NCI-H460 (cell line): Measurements from ENCODE around the gene LRRN4. TPM values are rescaled to one million over a fixed set of nuclear protein-coding genes. Genes with fewer than 3 reads are reported as not detected.

Experiments used
- DNase-seq: peaks from one replicate; pipeline ENCODE4 v3.0.0-alpha.2; 2016; ENCODE audit warnings: low read depth; ENCODE audit errors: extremely low read depth
- polyA plus RNA-seq: library from polyadenylated mRNA; depleted of rRNA; stranded (reverse); fragments of >200 nt; gene quantifications from 2 replicates; pipeline ENCODE4 v1.2.3, GENCODE V29; 2014; cell fraction: nucleus; rRNA removed
- total RNA-seq: library from RNA; depleted of rRNA; stranded (reverse); fragments of >200 nt; shearing (Covaris generic); gene quantifications from 2 replicates; pipeline ENCODE4 v1.2.3, GENCODE V29; 2014; rRNA removed

Gene LRRN4
- total RNA-seq: not detected in 2 replicates
- polyA plus RNA-seq: not detected in 2 replicates

DNA sequence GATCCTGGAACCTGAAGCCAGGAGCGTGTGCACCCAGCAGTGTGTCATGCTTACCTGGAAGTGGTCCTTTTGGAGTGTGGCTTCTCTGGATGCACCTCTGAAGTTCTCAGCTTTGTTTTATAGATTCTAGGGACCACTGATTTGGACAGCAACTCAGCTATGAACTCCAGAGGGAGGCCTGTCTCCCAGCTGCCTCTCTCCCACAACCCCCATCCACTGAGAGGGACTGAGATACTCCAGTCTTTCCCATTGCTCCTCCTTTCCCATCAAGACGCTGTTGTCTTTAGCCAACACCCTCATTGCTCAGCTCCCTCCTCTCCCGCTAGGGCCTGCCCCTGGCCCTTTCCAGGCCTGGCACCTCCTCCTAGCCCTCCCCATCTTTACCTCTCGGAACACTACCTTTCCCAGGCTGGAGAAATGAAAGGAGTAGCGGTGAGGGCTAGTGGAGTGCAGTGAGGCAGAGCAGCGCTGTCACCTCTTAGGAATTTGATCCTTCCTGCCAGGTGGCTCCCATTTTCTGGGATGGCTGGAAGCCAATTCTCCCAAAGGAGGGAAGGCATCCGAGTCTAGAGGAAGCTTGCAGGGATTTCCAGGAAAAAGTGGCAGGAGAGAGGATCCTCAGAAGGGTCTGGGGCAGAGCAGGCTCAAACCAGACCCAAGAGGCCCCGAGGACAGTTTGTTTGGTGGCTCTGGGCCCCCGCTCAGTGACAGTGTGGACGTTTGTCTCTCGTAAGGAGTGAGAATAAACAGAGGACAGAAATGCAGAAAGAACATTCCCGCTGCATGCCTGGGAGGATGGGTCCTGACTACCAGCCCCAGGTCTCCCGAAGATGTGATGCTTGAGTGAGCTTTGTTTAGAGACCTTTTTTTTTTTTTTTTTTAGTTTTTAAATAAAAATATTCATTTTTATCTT, at the start of gene LRRN4:
LRRN4 (minus strand) TSS at position 285 of the 913 bp plus-strand sequence. CDS start 1,261 bp downstream, outside the sequence.
- no peak for DNase-seq

DNA sequence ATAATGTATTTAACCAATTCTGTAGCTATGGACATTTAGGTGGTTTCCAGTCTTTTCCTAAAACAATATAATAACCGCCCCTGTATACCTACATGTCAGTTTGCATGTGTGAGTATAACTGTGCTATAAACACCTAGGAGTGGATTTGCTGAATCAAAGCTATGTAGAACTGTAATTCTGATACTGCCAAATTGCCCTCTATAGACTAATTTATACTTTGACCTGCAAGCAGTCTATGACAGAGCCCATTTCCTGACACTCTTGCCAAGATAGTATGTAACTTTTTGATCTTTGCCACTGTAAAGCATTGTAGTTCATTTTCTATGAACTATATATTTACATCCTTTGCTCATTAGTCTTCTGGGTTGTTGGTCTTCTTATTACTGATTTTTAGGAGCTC, 49.4 kb upstream of the LRRN4 start:
- no peak for DNase-seq

DNA sequence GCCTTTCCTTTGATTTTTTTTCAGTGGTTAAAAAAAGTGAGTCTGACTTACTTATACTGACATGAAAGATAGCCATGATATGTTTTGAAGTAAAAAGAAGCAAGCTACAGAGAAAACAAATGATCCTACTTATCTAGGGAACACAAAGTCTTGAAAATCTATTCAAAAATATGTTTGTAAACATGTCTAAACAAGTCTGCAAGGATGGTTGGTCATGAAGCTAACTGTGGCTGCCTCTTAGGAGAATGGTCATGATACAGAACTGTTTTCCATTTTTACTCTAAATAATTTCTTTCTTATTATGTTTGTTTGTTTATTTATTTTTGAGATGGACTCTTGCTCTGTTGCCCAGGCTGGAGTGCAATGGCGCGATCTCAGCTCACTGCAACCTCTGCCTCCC, 47.5 kb upstream of the LRRN4 start:
- no peak for DNase-seq

DNA sequence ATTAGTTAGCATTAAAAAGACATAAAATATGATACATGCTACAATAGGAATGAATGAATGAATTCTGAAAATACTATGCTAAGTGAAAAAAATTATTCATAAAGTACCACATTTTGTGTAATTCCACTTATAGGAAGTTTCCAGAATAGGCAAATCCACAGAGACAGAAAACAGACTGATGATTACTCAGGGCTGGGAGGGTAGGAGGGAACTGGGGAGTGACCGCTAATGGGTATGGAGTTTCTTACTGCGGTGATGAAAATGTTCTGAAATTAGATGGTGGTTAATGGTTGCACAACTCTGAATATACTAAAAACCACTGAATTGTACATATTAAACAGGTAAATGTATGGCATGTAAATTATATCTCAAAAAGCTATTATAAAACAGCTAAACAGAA, 46.4 kb upstream of the LRRN4 start:
- DNase-seq: no peak

DNA sequence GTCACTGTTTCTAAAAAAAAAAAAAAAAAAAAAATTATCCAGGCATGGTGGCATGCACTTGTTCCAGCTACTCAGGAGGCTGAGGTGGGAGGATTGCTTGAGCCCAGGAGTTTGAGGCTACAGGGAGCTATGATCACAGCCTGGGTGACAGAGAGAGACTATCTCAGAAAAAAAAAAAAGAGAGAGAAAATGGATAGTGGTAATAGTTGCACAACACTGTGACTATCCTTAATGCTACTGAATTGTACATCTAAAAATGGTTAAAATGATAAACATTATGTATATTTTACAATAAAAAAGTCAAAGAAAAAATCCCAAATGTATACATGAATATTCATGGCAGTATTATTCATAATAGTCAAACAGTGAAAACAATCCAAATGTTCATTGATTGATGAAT, 46.0 kb upstream of the LRRN4 start:
- no peak for DNase-seq

DNA sequence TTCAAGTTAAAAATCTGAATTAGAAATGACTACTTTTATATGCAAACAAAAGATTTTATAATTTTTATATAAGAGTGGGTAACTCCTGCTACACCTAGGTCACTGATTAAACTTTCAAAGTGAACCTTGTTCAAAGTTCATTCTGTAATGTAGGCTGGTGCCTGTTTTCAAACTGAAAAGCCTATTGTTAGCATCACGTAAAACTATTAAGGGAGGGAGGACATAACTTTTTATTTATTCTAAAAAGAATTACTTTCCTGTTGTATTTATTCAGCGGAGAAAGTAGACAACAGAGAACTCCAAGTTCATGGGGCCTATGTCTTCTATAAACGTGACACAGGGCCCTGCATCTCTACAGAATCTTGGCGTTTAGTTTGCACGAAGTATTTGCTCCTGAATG, 41.5 kb upstream of the LRRN4 start:
- DNase-seq: no peak

DNA sequence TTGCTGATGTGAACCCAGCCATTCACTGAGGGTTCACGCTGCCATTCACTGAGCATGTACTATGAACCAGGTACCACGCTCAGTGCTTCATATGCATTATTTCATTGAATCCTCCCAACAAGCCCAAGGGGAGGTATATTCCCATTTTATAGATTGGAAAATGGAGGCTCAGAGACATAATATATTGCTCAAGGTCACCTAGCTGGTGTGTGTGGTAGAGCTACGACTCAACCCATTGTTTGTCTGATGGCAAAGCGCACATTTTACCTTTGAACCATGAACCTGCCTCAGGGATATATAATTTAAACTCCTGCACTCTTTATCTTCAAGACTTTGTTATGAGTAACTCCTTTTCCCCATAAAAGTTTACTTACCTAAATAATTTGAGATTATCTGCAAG, 40.7 kb upstream of the LRRN4 start:
- no peak for DNase-seq

DNA sequence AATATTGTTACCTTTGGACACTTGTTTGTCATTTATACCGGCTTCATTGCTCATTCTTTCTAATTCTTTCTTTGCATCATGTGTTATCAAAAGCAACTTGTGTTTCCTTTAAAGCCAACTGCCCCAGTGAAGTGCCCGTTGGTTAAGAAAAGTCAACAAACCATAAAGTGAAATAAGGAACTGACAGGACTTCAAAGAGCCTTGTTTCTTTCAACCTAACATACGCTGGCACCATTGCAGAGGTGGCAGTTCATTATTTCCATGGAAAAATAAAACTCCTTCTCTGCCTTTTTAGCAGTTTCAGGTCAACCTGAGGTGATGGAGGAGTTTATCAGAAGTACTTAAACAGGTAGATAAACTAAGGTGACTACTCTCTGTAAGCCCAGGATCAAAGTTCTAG, 40.2 kb upstream of the LRRN4 start:
- no peak for DNase-seq

DNA sequence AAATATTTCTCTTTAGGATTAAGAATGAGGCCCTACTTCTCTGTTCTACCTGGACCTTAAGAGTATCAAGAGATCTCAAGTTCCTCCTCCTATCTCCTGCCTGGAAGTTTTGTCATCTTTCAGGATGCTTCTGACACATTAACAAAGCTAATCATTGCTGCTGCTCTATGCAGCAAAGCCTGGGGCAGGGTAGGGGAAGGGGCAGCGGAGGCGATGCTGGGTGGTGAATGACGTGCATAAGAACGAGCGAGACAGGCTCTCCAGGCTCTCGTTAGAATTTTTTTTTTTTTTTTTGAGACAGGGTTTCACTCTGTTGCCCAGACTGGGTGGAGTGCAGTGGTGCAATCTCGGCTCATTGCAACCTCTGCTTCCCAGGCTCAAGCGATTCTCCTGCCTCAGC, 37.8 kb upstream of the LRRN4 start:
- DNase-seq: no peak

DNA sequence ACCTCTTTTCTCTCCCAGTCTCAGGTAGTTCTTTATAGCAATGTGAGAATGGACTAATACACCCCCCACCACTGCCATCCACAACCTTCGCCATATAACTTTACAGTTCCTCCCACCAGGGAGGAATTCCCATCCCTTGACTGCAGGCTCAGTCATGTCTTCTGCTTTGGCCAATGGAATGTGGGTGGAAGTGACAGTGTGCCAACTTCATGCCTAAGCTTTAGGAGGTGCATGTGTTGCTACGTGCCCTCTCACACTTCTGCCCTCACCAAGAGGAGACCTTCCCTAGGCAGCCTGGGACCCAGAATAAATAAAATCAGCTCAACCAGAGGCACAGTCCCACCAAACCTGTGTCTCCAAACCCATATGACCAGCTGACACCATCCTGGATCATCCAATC, 33.0 kb upstream of the LRRN4 start:
- no peak for DNase-seq

DNA sequence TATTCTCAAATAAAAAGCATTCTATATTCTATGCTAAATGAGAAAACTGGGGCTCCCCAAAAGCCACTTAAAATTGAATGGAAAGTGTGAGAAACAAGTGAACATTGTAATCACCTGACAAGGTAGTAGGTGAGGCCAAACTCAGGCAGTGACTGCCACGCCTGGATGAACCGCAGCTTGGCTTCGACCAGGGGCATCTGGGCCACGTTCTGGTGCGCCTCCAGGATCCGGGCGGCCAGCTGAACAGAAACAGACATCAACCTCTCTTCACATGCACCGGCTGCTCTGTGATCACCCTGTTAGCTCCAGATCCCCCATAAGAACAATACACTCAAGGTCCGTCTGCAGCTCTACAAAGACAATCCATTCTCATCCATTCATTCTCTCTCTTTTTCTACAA, 30.1 kb upstream of the LRRN4 start:
- no peak for DNase-seq

DNA sequence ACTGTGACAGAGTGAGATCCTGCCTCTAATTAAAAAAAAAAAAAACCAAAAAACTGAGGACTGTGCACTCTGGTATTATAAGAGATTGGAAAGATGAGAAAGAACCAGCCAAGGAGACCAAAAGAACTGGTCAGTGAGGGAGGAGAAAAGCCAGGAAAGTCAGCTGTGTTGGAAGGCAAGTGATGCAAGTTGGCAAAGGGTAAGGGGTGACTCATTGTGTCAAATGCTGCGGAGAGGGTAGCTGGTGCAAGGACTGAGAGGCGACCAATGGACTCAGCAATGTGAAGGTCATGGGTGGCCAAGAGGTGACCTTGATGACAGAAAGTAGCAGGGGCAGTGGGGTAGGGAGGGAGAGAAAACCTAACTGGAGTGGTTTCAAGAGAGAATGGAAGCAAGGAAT, 27.4 kb upstream of the LRRN4 start:
- DNase-seq: no peak

DNA sequence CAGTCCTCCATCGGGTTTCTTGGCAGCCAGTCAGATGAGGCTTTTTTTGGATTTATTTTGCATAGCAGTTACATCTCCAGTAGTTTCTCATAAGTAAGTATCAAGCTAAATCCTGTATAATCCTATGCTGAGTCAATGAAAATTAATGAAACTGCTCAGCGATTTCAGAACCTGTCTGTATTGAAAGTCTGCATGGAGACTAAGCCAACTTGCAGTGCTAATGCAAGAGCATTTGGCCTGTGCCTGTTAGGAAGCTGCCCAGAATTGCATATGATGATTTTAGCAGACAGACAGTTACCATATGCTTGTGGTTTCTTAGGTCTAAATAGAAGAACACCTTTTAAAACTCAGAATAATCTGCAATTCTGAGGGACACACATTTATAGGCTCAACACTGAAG, 25.2 kb upstream of the LRRN4 start:
- no peak for DNase-seq

DNA sequence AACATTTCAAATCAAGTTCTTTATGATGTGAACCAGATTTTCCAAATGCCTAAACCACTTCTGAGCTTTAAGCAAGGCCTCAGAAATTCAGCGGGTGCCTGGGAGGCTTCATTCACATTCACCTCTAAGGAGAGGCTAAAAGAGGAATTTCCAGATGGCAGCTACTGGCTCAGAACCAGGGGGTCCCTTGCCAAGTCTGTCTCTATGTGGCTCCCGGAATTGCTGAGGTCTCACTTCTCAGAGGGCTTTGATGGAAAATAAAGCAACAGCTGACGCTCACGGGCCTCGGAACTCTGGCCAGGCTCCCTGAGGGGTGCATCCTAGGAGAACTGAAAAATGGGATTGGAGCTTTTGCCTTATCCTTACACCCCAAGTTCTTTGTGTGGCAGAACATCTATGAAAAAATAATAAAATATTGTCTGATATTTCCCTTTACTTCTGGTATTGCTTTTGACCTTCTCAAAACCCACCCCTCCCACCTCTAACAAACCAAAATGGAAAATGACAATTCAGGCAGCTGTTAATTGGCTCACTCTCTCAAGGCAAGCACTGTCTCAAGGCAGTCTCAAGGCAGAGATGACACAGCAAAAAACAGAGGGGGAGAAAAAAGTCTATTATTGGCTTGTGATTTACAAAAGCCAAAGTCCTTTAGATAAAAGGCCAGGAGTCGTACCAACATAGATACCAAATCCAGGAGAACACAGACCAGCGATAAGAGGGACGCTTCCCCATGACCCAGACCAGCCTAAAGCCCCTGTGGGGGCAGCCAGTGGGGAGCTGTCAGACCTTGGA, 21.8 kb upstream of the LRRN4 start:
- DNase-seq: no peak

DNA sequence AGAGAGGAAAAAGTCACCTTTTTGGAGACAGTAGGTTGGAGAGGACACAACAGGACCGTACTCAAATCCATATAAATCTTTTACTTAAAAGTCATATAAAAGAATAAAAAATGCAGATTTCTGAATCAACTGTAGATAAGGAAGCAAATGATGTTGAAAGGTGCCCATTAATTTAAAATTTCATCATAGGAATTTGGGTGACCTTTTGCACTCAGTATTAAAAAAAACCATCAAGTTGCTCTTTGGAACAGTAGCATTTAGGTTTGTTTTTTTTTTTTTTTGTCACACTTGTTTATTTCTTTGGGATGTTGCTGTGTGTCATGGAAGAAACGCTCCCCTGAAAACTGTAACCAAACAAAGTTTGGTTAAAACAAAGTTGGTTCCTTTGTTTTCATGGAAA, 20.9 kb upstream of the LRRN4 start:
- DNase-seq: no peak

DNA sequence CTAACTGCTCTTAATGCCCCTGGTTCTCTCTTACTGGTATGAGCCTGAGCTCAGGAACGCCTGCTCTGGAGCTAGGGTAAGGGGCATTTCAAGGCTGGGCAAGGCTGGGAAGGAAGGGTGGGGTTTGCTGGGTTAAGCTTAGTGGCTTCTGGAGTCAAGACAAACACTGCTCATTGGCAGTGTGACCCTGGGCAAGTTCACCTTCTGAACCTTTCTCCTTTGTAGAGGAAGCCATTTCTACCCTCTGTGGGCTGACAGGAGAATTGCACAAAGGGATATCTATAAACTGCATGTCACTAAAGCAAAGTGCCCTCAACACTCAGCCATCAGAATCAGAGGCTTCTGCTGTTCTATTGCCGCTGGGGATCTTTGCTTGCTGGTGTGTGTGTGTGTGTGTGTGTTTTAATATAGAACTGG, 20.3 kb upstream of the LRRN4 start:
- no peak for DNase-seq

DNA sequence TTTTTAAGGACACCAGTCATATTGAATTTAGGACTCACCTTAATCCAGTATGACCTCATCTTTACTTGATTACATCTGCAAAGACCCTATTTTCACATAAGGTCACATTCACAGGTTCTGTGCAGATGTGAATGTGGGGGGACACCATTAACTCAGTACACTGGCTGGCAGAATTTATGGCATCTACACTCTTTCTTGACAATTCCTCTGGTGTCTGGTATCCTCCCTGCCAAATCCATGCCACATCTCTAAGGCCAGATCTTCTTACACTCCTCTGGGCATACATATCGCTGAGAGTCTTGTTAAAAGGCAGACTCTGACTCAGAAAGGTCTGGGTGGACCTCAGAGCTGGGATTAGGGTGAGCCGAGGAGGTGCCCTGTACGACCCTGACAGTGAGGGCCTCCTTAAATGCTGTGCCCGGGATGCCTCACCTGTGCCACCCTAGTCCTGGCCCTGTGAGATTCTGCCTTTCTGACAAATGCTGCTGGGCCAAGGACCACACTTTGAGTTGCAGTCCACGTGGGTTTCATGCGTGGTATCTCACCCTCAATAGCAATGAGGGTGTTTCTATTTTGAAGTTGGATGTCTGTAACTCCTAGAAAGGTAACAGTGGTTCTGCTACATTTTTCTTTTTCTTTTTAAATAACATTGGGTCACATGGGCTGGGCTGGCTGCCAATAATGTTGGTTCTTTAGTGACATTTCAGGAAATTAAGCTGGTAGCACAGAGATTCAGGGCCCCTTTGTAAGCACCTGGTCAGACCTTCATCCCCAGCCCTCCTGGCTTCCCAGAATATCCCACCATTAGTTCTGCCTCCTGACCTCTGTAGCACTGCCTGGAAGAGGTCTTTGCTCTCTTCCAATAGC, 17.2 kb upstream of the LRRN4 start:
- no peak for DNase-seq

DNA sequence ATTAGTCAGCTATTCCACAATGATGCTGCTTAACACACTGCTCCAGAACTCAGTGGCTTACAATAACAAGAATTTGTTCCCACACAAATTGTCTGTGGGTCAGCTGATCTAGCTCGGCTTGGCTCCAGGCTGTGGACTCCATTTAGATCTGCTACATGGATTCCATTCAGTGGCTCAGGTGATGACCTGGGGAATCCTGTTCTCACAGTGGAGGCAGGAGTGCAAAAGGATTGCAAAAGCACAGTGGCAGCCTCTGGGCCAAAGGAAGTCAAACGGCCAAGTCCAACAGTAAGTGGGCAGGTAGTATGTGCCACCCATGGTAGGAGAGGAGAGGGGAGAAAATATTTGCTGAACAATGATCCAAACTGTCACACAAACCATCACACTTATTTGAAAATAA, 15.8 kb upstream of the LRRN4 start:
- DNase-seq: no peak

DNA sequence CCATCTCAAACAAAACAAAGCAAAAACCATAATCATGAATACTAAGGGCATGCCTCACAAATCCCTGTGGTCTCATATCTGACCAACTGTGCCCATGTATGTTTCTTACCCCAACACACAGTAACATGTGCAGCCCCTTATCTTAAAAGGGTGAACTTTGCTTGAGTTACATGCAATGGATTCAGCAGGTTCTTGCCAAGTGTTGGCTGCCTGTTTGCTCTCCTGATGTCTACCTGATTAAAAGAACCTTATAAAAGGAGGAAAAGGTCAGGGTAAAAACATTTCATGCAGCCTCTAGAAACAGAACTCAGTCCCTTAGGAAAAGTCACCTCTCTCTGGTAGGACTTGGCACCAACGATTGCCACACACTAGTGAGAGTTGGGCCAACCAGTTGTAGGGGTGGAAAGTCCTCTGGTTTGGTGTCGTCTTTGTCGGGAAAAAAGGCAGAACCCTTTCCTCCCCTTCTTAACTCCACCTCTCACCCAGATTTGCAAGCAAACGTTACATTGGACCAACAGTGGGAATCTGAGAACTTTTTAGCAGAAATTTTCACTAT, 14.0 kb upstream of the LRRN4 start:
- DNase-seq: no peak

DNA sequence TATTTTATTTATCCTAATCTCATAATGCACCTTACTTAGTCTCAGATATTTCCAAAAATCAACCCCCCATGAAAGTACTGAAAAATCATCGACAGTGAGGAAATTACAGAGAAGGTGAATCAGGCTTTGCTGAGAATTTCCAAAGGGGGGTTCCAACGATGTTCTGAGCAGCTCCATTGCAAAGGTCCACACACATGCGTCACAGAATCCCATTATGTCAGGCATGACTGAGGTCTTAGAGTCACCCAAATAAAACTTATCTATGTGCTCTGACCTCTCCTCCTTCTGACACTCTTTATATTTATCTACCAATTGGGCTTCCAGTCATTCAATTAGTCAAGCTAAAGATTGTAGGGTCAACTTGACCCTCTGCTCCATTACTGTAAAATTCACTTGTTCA, 12.7 kb upstream of the LRRN4 start:
- no peak for DNase-seq

DNA sequence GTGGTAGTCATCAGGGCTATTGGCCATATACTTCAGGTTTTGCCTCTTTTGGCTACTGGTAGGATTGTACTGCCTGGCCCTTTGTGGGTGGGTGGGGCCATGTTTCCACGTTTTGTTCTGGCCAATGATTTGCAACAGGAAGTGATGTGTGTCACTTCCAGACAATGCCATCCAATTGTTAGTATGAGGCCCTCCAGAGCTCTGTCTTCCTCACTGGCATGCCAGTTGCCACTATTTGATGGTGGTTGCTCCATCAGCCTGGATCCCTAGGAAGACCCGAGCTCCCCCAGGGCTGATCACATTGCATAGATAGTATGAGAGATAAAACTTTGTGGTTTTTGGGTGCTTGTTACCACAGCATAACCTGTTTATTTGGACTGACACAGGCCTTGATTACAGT, 7.7 kb upstream of the LRRN4 start:
- no peak for DNase-seq
